A204.1 (cell line): ENCODE measurements around the gene WDR19.
"Not testable (repeated sequence)": the region's sequence is repeated elsewhere in the genome, so short reads cannot be mapped to it uniquely, and the experiment has no call there.

Experiments
- FAIRE-seq: peaks from 2 replicates; lab custom pipeline; 2012; peaks lifted over from hg19 to GRCh38; lab: Jason Lieb, UNC

WDR19 gene

DNA sequence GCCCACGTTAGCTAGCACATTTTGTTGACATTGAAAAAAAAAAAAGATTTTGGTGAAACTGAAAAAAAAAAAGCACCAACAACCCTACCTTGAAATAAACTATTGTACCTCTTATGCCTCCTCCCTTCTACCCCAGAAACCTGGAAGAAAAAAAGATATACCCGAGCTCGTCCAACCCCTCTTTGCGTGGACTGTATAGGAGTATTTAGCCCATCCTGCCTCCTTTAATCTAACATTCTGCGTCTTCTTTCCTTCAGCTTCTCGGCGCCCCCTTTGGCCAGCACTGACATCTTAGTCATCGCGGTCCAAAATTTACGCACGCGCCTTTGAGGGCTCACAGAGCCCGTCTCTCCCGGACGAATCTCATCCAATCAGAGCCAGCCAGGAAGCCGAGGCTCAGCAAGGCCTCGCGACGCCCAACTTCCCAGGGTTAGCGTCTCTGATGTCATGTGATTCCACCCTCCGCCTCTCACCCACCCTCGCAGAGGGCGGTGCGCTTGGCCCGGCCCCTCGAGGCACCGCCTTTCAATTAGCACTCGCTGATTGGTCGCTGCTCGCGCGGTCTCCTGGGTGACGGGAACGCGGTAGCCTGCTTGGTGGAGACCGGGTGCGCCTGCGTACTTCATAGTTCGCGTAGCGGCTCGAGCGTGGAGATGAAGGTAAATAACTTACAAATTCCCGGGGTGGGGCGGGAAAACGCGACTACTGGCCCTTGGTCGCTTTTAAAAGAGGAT, at the start of gene WDR19:
Gene WDR19 (plus strand): TSS at position 625 of the 734 bp plus-strand sequence. CDS start 29 bp downstream, at position 654.
- peak; percentile 100 for FAIRE-seq

DNA sequence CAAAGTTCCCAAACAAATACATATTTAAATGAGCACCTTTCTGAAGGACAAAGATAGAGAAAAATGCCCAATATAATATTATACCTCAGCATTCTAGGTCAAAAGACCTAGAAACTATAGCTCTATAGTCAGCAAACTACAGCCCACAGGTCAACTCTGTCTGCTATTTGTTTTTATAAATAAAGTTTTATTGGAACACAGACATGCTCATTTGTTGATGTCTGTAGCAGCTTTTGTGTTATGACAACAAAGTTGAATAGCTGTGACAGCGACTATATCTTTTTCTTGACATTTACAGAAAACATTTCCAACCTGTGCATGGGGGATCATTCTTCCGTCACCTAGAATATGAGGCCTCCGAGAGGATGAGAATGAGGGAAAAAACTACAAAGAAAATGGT, 48.7 kb upstream of the WDR19 start:
- no peak for FAIRE-seq

DNA sequence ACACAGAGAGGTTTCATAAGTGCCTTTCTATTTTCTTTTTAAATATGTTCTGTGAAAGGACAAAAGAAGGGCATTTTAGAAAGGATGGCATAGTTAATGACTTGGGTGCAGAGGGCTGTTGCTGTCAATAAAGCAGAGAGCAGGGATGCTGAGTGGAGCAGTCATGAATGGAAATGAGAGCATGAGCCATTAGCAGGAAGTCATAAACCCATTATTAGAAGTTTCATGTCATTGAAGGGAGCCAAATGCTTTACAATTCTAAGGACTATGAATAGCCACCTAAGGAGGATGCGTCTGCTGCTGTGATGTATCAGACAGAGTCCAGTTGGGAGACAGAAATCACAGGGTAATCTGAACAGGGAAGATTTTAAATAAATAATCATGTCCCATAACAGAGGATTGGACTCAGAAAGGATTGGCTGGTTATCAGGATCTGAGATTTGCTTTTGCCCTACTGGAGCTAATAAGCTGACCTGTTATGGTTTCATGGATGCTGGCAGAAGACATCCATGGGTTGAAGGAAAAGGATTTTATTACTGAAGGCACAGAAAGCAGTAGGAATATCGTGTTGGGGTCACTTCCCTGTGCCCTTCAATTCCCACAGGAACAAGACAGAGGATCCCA, 47.5 kb upstream of the WDR19 start:
- FAIRE-seq = no peak

DNA sequence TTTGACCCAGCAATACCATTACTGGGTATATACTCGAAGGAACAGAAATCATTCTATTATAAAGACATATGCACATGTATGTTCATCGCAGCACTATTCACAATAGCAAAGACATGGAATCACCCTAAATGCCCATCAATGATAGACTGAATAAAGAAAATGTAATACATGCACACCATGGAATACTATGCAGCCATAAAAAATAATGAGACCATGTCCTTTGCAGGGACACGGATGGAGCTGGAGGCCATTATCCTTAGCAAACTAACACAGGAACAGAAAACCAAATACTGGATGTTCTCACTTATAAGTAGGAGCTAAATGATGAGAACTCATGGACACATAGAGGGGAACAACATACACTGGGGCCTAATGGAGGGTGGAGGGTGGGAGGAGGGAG, 44.1 kb upstream of the WDR19 start:
- not testable (repeated sequence) for FAIRE-seq

DNA sequence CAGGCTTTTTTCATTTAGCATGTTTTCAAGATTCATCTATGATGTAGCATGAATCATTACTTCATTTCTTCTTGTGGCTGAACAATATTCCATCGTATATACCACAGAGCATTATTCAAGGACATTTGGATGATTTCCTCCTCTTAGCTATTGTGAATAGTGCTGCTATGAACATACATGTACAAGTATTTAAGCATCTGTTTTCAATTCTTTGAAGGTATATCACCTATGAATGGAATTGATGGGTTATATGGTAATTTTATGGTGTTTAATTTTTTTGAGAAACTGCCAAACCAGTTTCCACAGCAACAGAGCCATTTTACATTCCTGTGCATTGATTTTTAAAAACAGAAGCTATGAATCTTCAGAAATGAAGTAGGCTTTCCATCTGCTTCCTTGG, 36.1 kb upstream of the WDR19 start:
- FAIRE-seq = no peak

DNA sequence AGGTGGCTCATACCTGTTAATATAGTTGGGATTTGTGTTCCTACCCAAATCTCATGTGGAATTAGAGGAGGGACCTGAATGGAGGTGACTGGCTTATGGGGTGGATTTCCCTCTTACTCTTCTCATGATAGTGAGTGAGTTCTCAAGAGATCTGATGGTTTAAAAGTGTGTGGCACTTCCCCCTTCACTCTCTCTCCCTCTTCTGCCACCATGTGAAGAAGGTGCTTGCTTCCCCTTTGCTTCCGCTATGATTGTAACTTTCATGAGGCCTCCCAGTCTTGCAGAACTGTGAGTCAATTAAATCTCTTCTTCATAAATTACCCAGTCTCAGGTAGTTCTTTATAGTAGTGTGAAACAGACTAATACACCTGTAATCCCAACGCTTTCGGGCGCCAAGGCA, 28.3 kb upstream of the WDR19 start:
- no peak for FAIRE-seq

DNA sequence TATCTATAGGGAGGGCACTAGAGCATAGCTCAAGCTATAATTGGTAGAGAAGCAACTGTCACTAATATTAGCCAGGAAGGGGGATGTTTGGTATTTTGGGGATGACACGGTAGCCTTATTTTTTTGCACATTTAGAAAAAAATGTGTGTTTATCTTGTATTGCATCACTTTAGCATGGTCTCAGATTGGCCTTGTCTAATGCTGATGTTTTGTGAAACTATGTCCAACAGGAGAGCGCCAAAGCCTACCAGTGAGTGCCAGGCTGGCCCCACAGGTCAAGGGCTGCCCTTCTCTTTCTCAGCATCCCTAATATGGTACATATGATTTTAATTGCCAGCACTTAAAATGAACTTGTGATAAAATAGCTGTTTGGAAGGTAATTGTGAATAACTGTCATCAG, 24.8 kb upstream of the WDR19 start:
- no peak for FAIRE-seq

DNA sequence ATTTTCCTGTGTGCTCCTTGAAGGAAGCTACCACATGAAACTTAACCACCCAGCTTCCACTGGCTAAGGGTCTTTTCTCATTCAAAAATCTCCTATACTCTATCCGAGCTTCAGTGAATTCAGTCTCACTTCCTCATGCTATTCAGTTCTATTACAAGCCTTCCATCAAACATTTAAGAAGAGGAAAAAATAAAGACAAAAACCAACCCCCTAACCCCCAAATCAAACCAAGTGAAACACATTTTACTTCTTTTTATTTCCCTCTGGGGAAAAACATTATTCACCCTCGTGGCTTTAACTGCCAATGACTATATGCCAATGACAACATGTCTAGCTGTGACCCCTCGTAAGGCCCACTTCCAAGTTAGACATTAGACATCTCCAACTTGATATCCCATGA, 16.2 kb upstream of the WDR19 start:
- FAIRE-seq = no peak

DNA sequence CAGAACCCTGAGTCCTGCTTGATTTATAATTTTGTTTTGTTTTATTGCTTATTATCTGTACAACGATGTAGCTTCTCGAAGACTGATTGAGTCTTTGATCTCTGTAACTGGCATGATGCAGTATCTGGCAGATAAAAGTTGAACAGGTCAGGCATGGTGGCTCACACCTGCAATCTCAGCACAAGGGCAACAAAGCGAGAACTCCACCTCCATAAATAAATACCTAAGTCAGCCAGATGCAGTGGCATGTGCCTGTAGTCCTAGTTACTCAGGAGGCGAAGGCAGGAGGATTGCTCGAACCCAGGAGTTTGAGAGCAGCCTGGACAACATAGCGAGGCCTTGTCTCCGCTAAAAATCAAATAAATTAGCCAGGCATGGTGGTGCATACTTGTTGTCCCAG, 15.7 kb upstream of the WDR19 start:
- FAIRE-seq = no peak

DNA sequence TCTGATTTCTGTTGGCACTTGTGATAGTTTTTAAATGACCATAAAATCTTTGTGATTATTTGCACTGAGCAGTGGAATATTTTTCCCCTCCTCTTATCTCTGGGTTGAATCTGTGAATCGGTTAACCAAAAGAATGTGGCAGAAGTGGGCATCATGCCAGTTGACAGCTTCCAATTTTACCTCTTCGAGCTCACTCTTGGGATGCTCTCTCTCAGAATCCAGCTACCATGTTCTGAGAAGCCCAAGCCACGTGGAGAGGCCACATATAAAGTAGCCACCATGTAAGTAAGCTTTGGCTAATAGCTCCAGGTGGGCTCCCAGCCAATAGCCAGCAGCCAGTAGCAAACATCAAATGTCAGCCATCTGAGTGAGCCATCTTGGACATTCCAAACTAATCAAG, 12.9 kb upstream of the WDR19 start:
- no peak for FAIRE-seq

DNA sequence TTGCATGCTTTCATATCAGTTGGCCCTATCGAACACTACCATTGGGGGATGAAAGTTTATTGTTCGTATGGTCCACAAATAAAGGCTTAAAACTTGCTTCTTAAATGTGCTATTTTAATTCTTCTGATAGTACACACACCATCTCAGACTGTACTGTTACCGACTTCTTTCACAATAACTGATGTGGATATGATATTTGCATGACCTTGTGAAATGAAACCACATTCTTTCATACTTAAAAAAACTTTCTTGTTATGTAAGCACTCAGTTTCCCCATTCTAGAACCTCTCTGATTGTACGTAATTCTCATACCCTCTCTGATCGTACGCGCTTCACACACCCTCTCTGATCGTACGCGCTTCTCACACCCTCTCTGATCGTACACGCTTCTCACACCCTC, 12.0 kb upstream of the WDR19 start:
- no peak for FAIRE-seq

DNA sequence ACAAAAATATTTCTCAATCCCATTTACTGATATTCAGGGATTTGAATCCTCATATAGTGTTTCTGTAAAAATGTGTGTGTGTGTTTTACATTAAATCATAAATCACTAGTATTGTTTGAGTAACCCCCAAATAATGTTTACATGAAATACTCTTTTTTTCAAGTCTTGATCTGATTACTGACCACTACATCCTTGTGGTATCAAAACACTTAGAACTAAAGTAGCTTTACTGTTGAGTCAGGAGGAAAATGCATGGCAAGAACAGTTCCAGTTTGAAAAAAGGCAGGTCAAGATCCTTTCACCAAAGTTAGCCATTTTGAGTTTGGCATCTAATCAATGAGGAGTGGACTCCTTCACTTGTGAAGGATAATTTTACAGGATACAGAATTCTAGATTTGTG, 3.6 kb upstream of the WDR19 start:
- FAIRE-seq = no peak

DNA sequence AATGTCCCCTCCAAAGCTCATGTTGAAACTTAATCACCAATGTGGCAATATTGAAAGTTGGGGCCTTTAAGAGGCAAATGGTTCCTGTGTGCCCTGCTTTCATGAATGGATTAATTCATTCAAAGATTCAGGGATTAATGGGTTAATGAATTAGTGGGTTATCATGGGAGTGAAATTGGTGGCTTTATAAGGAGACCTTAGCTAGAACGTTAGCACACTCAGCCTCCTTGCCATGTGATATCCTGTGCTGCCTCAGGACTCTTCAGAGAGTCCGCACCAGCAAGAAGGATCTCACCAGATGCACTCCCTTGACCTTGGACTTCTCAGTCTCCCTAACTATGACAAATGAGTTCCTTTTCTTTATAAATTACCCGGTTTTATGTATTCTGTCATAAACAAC, 2.6 kb upstream of the WDR19 start:
- FAIRE-seq = no peak

DNA sequence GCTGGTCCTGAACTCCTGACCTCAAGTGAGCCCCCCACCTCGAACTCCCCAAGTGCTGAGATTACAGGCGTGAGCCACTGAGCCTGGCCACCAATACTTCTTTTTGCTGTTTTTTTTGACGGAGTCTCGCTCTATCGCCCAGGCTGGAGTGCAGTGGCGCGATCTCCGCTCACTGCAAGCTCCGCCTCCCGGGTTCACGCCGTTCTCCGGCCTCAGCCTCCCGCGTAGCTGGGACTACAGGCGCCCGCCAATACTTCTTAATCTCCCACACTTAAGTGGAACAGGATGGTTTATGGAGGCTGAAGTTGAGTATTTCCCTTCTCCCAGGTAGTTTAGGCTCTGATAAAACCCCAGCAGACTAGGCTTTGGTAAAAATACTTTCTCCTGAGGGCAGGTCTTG, 1.7 kb upstream of the WDR19 start:
- FAIRE-seq = not testable (repeated sequence)

DNA sequence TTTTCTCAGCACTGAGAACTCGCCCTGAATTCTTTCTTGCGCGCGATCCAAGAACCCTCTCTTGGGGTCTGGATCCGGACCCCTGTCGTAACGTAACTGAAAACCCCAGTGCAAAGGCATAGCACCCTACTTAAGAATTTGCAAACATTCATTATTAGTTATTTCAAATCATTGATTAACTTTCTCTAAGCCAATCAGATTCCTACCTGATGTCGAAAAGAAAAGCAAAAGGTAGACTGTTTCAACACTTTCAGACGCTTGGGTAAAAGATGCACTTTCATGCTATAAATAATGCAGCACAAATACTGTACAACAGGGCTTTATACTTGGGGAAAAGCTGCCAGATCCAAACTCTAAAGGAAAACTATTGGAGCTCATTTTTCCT, 817 bp upstream of the WDR19 start:
- FAIRE-seq = no peak

DNA sequence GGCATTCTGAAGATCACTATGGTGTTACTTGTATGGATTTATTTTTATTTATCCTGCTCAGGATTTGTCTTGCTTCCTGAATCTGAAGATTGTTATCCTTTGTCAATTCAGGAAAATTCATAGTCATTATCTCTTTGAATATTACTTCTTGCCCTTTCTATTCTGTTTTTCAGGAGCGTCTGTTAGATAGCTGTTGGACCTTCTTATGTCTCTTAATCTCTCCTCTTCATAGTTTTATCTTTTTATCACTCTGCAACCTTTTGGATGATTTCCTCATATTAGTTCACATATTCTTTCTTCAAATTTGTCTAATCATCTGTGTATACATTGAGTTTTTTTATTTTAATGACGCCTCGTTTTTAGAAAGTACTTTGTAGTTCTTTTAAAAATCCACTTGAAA, 19.6 kb downstream of the WDR19 start:
- FAIRE-seq = peak; percentile 25

DNA sequence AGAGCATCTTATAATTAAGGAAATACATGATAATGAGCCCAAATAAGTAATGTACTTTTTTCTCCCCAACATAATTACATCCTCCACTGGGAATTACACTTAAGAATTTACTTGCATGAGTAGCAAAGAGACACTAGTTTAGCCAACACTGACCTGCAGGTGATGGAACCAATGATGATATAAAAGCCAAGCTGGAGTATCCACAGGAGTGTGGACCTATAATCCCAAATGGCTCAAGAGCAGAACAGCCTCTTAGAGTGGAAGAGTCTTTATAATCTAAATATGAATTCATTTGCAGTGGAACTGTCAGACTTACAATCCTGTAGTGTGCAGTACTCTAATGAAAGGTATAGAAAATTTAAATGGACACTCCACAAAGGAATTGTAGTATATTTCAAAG, 22.2 kb downstream of the WDR19 start:
- no peak for FAIRE-seq

DNA sequence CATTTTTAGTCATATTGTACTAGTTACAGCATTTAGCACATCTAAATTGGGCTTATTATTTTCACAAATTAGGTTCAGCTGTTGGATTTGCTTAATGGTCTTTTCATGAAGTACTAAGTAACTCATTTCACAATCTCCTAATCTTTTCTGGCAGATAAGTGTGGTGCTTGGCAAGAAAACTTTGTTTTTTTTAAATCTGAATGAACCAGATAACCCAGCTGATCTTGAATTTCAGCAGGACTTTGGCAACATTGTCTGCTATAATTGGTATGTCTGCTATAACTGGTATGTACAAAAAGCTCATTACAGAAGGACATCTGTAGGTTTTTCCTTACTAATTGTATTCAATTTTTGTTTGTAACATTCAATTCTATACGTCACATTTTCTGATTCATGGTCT, 22.7 kb downstream of the WDR19 start:
- no peak for FAIRE-seq

DNA sequence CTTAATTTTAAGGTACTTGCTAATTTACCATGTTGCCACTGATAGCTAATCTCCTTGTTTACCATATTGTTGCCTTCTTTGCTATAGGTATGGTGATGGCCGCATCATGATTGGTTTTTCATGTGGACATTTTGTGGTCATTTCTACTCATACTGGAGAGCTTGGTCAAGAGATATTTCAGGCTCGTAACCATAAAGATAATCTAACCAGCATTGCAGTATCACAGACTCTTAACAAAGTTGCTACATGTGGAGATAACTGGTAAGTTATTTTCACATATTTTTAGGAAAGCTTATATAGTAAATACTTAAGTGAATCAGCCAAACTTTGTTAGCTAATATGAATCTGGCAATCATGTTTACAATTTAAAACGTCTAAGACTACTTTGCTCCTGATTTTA, 23.1 kb downstream of the WDR19 start:
- FAIRE-seq = no peak

DNA sequence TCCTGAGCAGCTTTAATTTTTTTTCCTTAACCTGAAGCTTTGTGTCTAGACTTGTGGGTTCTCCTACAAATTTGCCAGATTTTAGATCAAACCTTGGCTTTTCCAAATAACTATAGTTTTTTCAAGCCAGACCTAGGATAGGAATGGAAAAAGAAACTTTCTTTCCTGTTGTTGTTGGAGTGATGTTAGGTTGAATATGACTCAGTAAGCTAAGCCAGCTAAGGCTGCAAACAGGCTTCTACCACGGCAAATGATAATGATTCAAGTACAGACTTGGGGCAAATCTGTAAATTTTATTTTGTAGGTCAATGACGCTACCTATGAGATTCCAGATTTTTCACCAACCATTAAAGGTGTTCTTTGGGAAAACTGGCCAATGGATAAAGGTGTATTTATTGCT, 45.6 kb downstream of the WDR19 start:
- no peak for FAIRE-seq

DNA sequence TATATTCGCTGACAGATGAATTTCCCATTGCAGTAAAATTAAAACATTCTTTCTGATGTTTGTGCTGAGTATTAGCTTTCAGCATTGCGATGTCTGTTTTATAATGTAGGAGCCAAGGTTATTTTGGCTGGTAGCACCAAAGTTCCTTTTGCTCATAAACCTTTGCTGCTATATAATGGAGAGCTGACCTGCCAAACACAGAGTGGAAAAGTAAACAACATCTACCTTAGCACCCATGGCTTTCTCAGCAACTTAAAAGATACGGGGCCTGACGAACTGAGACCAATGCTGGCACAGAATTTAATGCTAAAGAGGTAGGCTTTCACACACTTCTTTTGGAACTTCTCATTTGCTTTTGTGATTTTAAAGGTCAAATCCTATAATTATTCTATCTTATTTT, 46.0 kb downstream of the WDR19 start:
- FAIRE-seq = no peak

DNA sequence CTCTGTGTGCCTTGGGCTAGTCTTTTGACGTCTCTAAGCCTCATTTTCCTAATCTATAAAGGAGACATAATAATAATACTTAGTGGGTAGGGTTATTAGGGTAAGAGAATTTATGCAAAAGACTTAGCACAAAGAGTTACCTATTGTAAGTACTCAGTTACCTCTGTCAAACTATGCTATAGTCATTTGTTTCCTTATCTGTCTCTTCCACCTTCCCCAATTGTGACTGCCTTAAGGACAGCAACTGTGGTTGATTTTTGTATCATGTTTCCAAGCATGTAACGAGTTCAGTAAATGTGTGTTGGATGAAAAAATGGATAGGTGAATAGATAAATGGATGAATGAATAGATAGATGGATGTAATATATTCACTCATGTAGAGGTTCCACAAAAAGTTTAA, 48.1 kb downstream of the WDR19 start:
- no peak for FAIRE-seq

DNA sequence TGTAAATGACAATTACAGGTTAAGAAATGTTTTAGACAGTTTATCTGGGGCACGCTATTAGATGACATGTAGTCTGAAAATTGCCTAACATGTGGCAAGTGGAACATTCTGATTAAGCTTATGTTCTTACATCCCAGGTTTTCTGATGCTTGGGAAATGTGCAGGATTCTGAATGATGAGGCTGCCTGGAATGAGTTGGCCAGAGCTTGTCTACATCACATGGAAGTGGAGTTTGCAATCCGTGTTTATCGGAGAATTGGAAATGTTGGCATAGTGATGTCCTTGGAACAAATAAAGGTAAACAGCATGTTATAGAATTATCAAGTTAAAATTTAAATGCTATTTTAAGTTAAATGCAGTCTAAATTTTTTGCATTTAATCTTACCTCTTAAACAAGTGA, 49.3 kb downstream of the WDR19 start:
- FAIRE-seq = no peak

DNA sequence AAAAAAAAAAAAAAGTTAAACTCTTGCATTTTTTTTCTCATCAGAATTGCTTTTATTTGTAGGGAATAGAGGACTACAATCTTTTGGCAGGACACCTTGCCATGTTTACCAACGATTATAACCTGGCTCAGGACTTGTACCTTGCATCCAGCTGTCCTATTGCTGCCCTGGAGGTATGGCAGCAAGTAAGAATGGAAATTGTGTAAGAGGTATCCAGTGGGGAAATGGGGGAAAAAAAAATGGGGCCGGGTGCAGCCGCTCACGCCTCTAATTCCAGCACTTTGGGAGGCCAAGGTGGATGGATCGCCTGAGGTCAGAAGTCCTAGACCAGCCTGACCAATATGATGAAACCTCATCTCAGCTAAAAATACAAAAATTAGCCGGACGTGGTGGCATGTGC, 49.8 kb downstream of the WDR19 start:
- no peak for FAIRE-seq
